Measurements from ENCODE around the gene SLC6A17.
A peak's percentile ranks its signal among the peaks of the same experiment; 100 is the strongest.

SLC6A17 gene

GRCh38 chr1:110173466-110174105 is 23.3 kb downstream of the SLC6A17 start:
- no peak for DNase-seq (ENCODE audit: low read depth in 2 of 2)

- no peak for DNase-seq (ENCODE audit: low read depth in 2 of 2)
Observed at GRCh38 chr1:110174961-110175360, 24.7 kb downstream of the SLC6A17 start.

- no peak for DNase-seq (ENCODE audit: low read depth in 2 of 2)
Observed at GRCh38 chr1:110176299-110176956, 26.1 kb downstream of the SLC6A17 start.

- no peak for DNase-seq (ENCODE audit: low read depth in 2 of 2)
Observed at GRCh38 chr1:110177775-110178174, 27.5 kb downstream of the SLC6A17 start.

GRCh38 chr1:110183642-110184167 is 33.4 kb downstream of the SLC6A17 start:
- no peak for DNase-seq (ENCODE audit: low read depth in 2 of 2)

- no peak for DNase-seq (ENCODE audit: low read depth in 2 of 2)
Observed at GRCh38 chr1:110184446-110184845, 34.2 kb downstream of the SLC6A17 start.

GRCh38 chr1:110185181-110185580 is 34.9 kb downstream of the SLC6A17 start:
- no peak for DNase-seq (ENCODE audit: low read depth in 2 of 2)

- DNase-seq (ENCODE audit: low read depth in 2 of 2), result no peak
Observed at GRCh38 chr1:110186558-110186957, 36.3 kb downstream of the SLC6A17 start.

- no peak for DNase-seq (ENCODE audit: low read depth in 2 of 2)
Observed at GRCh38 chr1:110187139-110187890, 37.0 kb downstream of the SLC6A17 start.

GRCh38 chr1:110188035-110188618 is 37.8 kb downstream of the SLC6A17 start:
- DNase-seq (ENCODE audit: low read depth in 2 of 2), result no peak

- DNase-seq (ENCODE audit: low read depth in 2 of 2), result no peak
Observed at GRCh38 chr1:110189181-110189580, 38.9 kb downstream of the SLC6A17 start.

- no peak for DNase-seq (ENCODE audit: low read depth in 2 of 2)
Observed at GRCh38 chr1:110190282-110190929, 40.1 kb downstream of the SLC6A17 start.

- no peak for DNase-seq (ENCODE audit: low read depth in 2 of 2)
Observed at GRCh38 chr1:110192541-110192940, 42.2 kb downstream of the SLC6A17 start.

- DNase-seq (ENCODE audit: low read depth in 2 of 2), result no peak
Observed at GRCh38 chr1:110195196-110195595, 44.9 kb downstream of the SLC6A17 start.

- DNase-seq (ENCODE audit: low read depth in 2 of 2), result peak; percentile 39 to 41
Observed at GRCh38 chr1:110196917-110197765, 46.8 kb downstream of the SLC6A17 start.

- no peak for DNase-seq (ENCODE audit: low read depth in 2 of 2)
Observed at GRCh38 chr1:110197905-110198629, 47.8 kb downstream of the SLC6A17 start.

- no peak for DNase-seq (ENCODE audit: low read depth in 2 of 2)
Observed at GRCh38 chr1:110198746-110199145, 48.5 kb downstream of the SLC6A17 start.

- DNase-seq (ENCODE audit: low read depth in 2 of 2), result no peak
Observed at GRCh38 chr1:110200190-110200589, 49.9 kb downstream of the SLC6A17 start.

- no peak for DNase-seq (ENCODE audit: low read depth in 2 of 2)
Observed at GRCh38 chr1:110200666-110201065, 50.4 kb downstream of the SLC6A17 start.
